NCI-H146 treated with DMSO at 0.1 percent for 48 hours (cell line): ENCODE measurements around the gene DNAJC7.
A peak's percentile ranks its signal among the peaks of the same experiment; 100 is the strongest.
"Not testable (repeated sequence)": the region's sequence is repeated elsewhere in the genome, so short reads cannot be mapped to it uniquely, and the experiment has no call there.

ENCODE experiments used
- DNase-seq: peaks from one replicate; lab custom pipeline; 2025; ENCODE audit not compliant: unreplicated experiment; lab: John Stamatoyannopoulos, UW

DNAJC7 gene

GRCh38 chr17:41959336-41960095, 57.7 kb downstream of the DNAJC7 start:
- no peak for DNase-seq

GRCh38 chr17:41959030-41959335, 58.3 kb downstream of the DNAJC7 start:
- no peak for DNase-seq

GRCh38 chr17:41957869-41958439, 59.3 kb downstream of the DNAJC7 start:
- DNase-seq, result no peak

- DNase-seq, result no peak
Measured at GRCh38 chr17:41957031-41957868, 60.0 kb downstream of the DNAJC7 start.

- DNase-seq, result no peak
Measured at GRCh38 chr17:41956522-41956921, 60.7 kb downstream of the DNAJC7 start.

GRCh38 chr17:41948762-41949460, 68.3 kb downstream of the DNAJC7 start:
- DNase-seq, result no peak

GRCh38 chr17:41944943-41945342, 72.3 kb downstream of the DNAJC7 start:
- no peak for DNase-seq

GRCh38 chr17:41943492-41943891, 73.7 kb downstream of the DNAJC7 start:
- no peak for DNase-seq

GRCh38 chr17:41942626-41943373, 74.4 kb downstream of the DNAJC7 start:
- no peak for DNase-seq

GRCh38 chr17:41941168-41941567, 76.1 kb downstream of the DNAJC7 start:
- no peak for DNase-seq

- no peak for DNase-seq
Measured at GRCh38 chr17:41939693-41940090, 77.5 kb downstream of the DNAJC7 start.

GRCh38 chr17:41939044-41939692, 78.1 kb downstream of the DNAJC7 start:
- no peak for DNase-seq

GRCh38 chr17:41937970-41938954, 79.0 kb downstream of the DNAJC7 start:
- no peak for DNase-seq

GRCh38 chr17:41935641-41936040, 81.6 kb downstream of the DNAJC7 start:
- no peak for DNase-seq

- DNase-seq, result no peak
Measured at GRCh38 chr17:41932816-41933389, 84.3 kb downstream of the DNAJC7 start.

- not testable (repeated sequence) for DNase-seq
Measured at GRCh38 chr17:41931715-41932114, 85.5 kb downstream of the DNAJC7 start.

- not testable (repeated sequence) for DNase-seq
Measured at GRCh38 chr17:41930833-41931156, 86.4 kb downstream of the DNAJC7 start.

- DNase-seq, result peak; percentile 86
Measured at GRCh38 chr17:41930009-41930832, 87.0 kb downstream of the DNAJC7 start, which contains the start of gene ODAD4. ODAD4 (plus strand) TSS chr17:41930617; CDS start chr17:41930724, 107 bp downstream.
